ENCODE data around the gene ATXN7. TPM values are rescaled to one million over a fixed set of nuclear protein-coding genes. Genes with fewer than 3 reads are reported as not detected.

ATXN7 gene
- total RNA-seq, 4 donors from 2014 or later, result 22.2 to 42.8 (median 35.0) TPM

DNA sequence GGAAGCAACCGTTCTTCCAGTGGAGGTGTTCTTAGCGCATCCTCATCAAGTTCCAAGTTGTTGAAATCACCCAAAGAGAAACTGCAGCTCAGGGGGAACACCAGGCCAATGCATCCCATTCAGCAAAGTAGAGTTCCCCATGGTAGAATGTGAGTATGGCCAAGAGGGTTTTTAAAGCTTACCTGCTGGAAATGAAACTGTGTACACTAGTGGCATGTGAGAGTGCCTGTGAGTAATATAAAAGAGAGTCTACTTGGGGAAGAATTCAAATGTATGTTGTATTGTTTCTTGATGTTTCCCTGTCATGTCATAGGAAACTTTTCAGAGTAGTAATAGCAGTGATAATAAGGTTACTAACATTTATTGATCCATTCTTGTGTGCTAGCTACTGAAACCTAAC is 116.4 kb downstream of the ATXN7 start:
- TF ChIP-seq, protein P1, sequence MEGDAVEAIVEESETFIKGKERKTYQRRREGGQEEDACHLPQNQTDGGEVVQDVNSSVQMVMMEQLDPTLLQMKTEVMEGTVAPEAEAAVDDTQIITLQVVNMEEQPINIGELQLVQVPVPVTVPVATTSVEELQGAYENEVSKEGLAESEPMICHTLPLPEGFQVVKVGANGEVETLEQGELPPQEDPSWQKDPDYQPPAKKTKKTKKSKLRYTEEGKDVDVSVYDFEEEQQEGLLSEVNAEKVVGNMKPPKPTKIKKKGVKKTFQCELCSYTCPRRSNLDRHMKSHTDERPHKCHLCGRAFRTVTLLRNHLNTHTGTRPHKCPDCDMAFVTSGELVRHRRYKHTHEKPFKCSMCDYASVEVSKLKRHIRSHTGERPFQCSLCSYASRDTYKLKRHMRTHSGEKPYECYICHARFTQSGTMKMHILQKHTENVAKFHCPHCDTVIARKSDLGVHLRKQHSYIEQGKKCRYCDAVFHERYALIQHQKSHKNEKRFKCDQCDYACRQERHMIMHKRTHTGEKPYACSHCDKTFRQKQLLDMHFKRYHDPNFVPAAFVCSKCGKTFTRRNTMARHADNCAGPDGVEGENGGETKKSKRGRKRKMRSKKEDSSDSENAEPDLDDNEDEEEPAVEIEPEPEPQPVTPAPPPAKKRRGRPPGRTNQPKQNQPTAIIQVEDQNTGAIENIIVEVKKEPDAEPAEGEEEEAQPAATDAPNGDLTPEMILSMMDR (IDR thresholded peaks at IDR 0.05; ENCODE audit: low read depth), result no peak

DNA sequence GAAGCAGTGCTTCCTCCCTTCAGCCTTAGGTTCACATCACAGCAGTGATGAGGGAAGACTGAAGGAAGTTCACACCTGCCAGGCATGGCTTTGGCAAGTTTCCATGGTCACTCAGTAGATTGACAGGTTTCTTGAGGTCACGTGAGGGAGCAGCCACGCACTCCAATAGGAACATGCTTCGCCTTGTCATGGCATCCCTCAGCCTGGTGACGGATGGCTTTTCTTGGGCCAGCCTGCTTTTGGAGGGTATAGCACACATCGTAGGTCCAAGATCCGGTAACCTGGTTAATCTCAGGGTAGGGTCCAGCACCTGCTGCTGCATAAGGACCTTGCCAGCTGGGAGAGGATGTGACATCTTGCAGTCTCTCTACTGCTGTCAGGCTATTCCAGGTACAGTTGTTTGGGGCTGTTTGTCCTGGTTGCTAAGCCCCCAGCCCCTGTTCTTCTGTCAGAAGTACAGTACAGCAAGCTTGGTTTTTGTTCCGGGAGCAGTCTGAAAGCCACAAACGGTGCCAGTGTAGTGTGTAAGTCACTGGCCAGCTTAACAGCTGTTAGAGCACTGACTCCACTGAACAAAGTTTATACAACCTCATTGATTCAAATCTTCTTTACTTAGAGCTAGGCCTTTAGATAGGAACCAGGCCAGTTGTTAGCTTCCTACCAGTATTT is 117.3 kb downstream of the ATXN7 start:
- TF ChIP-seq, protein P1 (IDR thresholded peaks at IDR 0.05; ENCODE audit: low read depth), result no peak

DNA sequence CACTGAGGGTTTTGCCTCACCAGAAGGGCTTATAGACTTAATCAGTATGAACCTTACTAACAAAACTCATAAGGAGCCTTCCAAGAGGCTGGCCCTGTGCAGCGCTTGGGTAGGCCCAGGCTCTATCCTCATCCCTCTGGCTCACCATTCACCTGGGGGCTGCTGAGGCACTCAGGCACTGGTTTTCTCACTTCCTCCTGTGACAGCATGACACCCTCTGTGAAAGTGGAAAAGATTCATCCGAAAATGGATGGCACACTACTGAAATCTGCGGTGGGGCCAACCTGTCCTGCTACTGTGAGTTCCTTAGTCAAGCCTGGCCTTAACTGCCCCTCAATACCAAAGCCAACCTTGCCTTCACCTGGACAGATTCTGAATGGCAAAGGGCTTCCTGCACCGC is 118.3 kb downstream of the ATXN7 start:
- TF ChIP-seq, protein P1 (IDR thresholded peaks at IDR 0.05; ENCODE audit: low read depth), result no peak

DNA sequence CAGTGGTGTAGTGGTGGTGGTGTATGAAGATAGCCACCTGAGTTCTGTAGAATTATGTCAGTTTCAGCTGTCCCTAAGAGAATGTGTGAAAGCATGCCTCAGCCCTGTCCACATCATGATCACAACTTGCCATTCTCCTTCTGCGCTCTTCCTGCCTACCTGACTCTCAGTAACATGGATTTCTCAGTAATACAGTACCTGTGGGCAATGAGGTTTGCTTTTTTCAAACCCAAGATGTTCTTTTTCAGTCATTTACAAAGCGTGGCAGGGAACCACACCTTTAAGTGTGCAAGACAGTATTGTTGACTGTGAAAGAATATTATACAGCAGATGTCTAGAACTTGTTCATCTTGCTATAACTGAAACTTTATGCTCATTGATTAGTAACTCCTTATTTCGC is 120.7 kb downstream of the ATXN7 start:
- TF ChIP-seq, protein P1 (IDR thresholded peaks at IDR 0.05; ENCODE audit: low read depth), result no peak

DNA sequence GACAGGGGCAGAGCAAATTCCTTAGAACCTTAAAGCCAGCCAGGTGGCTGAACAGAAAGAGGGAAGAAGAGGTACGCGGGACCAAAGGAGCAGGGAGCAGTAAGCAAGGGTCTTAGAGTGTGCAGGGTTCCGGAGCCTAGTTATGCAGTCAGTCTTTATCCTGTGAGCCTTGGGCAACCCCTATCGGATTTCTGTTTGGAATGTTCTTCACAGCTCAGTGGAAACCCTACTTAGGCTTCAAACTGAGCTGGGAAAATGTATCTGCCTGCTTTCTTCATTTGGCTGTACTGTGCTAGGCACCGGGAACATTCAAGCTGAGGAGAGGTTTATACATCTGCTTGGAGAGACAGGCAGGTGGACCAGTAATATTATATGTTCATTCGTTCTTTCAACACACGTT is 122.5 kb downstream of the ATXN7 start:
- TF ChIP-seq, protein P1 (IDR thresholded peaks at IDR 0.05; ENCODE audit: low read depth), result no peak

DNA sequence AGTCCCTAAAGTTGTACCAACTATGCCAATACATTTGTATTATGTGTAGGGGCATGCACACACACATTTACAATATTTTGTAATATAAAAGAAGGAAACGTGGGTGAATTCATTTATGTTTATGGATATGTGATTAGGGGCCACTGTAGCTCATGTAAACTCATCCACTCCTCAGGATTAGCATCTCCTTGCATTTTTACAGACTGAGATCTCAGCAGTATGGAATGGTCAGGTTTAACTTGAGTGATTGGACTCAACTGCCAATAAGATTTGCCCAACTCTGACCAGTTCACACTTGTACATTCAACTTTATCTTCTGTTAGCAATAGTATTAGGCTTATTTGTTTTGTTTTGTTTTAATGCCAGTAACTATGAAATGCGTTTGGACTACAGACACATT is 123.2 kb downstream of the ATXN7 start:
- TF ChIP-seq, protein P1 (IDR thresholded peaks at IDR 0.05; ENCODE audit: low read depth), result no peak

DNA sequence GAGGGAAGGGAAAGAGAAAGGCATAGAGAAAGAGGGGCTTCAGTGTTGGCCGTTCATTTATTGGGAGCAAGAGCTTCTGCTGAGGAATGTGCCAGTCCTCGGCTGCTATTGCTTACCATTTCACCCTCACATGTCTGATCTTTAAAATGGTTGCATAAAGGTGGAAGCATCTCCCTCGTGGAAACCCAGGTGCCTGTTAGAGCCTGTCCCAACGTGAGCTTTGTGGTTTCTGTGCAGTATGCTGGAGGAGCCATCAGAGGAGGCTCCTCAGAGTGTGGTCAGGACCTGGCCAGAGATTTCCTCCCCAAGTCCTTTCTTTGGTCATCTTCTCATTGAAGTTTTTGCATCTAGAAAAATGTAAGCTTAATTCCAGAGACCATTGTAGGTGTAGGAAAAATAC is 125.3 kb downstream of the ATXN7 start:
- TF ChIP-seq, protein P1 (IDR thresholded peaks at IDR 0.05; ENCODE audit: low read depth), result no peak
